ENCODE data around the gene PLXNA4.

The PLXNA4 gene

GRCh38 chr7:132430861-132431822, 145.1 kb downstream of the PLXNA4 start:
- no peak for DNase-seq

GRCh38 chr7:132430041-132430855, 146.0 kb downstream of the PLXNA4 start:
- no peak for DNase-seq

DNA sequence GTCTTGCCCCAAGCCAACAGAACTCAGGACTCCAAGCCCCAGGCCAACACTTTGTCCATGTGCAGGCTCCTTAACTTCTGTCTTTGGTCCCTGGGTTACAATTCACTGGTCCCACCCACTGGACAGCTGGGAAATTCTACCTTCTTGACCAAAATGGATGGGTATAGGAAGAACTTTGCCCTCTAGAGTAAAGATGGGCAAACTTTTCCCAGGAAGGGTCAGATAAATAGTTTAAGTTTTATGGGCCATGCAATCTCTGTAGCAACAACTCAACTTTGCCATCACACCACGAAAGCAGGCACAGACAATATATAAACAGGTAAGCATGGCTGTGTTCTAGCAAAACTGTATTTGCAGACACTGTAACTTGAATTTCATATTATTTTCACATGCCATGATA, 147.1 kb downstream of the PLXNA4 start:
- DNase-seq, result no peak

- no peak for DNase-seq
These were observed 147.9 kb downstream of the PLXNA4 start for GRCh38 chr7:132428247-132428919.

DNA sequence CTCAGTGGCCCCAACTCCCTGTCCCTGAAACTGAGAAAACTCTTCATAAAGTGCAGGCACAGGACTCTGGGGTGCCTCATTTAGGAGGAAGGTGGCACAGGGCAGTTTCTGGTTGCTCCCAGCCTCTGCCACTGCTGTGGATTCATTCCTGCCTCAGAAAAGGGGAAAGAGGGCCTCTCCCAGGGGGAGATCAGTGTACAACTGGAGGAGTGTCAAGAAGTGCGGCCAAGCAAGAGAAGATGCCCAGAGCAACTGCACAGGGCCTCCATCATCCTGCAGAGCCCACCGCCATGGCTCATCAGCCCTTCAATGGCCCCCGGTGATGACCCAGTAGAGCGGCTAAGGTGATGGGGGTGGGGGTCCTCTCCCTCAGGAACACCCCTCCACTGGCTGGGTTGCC, 150.3 kb downstream of the PLXNA4 start:
- no peak for DNase-seq

- DNase-seq, result no peak
These were observed 151.2 kb downstream of the PLXNA4 start for GRCh38 chr7:132424821-132425724.

DNA sequence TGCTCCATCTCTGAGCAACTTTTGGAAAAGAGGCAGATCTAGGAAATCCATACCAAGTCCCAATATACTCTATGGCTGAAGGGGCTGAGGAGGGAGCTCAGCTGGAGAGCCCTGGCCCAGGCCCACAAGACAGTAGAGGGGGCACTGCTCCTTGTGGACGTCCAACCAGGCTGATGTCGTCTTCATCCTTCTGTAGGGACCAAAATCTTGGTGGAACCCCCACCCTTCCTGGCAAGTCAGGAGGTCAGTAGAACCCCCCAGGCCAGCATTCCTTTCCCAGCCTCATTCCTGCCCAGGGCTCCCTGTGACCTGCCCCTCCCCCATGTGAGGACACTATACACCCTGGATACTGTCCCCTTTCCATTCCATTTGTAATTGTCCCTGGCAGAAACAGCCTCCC, 152.0 kb downstream of the PLXNA4 start:
- DNase-seq, result no peak

- DNase-seq, result no peak
These were observed 152.6 kb downstream of the PLXNA4 start for GRCh38 chr7:132423594-132424200.

DNA sequence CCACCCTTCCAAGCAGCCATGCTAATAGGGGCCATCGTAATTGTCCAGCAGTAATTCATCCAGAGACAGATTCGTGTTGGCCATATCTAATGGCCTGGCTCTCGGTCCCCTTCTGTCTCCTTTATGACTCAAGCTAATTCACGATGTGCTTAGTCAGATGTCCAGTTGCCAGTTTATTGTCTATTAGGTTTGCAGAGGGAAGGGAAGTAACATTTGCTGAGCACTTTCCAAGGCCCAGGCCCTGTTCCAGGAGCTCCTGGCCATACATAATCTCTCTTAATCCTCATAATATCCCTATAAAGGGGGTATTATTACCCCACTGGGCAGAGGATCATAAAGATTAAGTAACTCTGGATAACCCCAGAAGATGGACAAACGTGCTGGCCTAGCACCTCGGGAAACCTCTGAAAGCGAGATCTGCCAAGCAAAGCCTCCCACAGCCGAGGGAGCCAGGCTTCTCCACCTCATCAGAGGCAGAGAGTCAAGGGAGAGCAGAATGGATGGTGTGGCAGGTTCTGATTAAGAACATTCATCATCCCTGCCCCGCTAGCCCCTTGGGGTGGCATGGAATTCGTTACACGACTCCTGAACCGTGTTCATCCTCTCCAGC, 153.7 kb downstream of the PLXNA4 start:
- no peak for DNase-seq

- no peak for DNase-seq
These were observed 155.7 kb downstream of the PLXNA4 start for GRCh38 chr7:132420527-132420926.

- DNase-seq, result no peak
These were observed 156.7 kb downstream of the PLXNA4 start for GRCh38 chr7:132419542-132419941.

DNA sequence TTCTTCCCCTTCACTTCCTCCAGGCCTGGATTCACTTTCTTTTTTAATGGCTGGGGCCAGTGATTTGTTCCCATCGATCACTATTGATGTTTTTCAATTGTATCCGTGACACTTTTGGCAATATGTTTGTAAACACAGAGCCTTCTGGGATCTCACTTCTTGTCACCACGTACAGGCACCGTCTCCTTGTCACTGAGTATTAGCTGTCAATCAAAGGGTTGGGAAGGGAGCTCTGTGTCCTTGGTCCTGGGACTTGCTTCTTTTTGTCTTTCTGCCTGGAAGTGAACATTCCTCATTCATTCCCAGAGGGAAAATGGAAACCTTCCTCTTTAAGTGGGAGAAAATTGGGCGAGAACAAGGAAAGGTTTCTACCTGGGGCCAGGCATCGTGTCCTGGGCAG, 157.4 kb downstream of the PLXNA4 start:
- DNase-seq, result no peak

DNA sequence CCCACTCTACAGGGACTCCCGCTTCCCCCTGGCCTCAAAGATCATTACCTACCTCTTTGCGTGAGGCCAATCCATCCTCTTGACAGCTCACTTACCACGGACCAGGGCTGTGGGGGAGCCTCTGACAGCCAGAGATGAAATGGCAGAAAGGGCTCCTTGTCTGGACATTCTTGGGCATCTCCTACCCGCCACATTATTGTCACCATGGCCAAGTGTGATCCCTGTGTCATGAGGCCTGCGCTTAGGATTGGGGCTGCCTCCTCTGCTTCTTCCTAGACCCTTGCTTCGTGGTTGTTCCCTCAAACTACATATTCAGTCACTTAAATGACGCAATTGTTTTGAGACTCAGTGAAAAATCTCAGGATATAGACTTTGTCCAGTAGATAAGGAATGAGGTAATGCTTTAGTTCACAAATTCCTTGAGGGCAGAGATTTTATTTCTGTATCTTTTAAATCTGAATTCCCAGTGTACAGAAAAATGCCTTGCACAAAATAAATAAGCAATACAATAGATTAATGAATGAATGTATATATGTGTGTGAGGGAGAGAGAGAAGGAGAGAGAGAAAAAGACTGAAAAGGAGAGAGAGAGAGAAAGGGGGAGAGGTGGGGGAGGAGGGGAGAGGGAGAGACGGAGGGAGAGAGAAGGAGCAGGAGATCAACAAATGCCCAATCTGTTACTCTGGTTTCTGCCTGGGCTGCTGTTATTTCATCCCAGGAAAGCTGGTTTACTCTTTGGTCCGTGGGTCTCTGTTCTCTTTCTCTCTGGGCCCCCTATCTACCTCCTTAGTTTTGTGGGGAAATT, 159.0 kb downstream of the PLXNA4 start:
- no peak for DNase-seq

GRCh38 chr7:132416395-132416794, 159.9 kb downstream of the PLXNA4 start:
- no peak for DNase-seq

DNA sequence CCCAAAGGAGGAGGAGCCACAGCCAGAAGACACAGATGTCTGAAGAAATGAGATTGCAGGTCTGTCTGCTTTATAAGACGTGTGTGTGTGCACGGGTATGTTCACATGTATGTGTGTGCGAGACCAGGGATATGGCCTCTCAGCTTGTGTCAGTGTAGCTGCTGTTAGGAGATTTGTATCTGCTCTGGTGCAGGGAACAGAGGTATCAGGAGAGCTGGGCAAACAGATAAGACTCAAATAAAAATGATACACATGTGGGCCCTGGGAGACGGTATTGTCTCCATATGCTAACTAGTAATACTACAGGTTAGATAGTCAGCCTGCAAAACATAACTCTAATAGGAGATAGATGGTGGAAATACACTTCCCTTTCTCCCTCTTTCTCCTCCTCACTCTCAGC, 161.0 kb downstream of the PLXNA4 start:
- DNase-seq, result no peak

DNA sequence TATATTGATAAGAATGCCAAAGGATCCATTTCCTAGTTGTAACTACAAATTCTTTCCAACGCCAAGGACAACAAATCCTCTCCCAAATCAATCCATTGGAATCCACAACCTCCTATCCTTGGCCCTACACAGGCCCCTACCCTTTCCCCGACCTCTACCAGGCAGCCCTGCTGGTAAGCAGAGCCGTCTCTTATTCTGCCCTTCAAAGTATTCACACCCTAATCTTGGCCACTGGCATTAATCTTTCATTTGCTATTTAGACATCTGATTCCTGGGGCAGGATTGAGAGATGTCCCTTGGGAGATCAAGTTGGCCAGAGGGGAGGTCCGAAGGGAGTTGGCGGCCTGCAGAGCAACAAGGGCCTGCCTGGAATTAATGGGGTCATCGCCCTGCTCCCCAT, 161.4 kb downstream of the PLXNA4 start:
- DNase-seq, result no peak

- no peak for DNase-seq
These were observed 163.8 kb downstream of the PLXNA4 start for GRCh38 chr7:132412435-132412834.

- DNase-seq, result no peak
These were observed 165.3 kb downstream of the PLXNA4 start for GRCh38 chr7:132410861-132411541.

- no peak for DNase-seq
These were observed 165.9 kb downstream of the PLXNA4 start for GRCh38 chr7:132410385-132410784.

GRCh38 chr7:132407764-132408163, 168.5 kb downstream of the PLXNA4 start:
- DNase-seq, result no peak
